ENCODE measurements around the gene GNAQ. TPM values are rescaled to one million over a fixed set of nuclear protein-coding genes. Genes with fewer than 3 reads are reported as not detected.

GNAQ gene
- total and polyA plus RNA-seq, 2 of the 4 experiments (the other 2 are of a cell fraction): 23.1 to 50.7 TPM

GRCh38 chr9:77851882-77852595, 179.6 kb downstream of the GNAQ start:
- Histone ChIP-seq H3K4me2 (ENCODE audit: low read depth, low read length) (no peak overlapping the region), H2AFZ (replicated peaks; ENCODE audit: low read length, poor library complexity) (no peak overlapping the region), H3K23ac (ENCODE audit: low read depth, low read length) (no peak overlapping the region), H3K9me3 (ENCODE audit: control insufficient read depth, insufficient read depth, low read length) (no peaks in the 10 kb centered on the region), H4K8ac (ENCODE audit: low read depth in 2 of 2, low read length in 2 of 2) (no peak overlapping the region), H4K5ac (ENCODE audit: low read depth, low read length) (no peak overlapping the region), H2BK5ac (ENCODE audit: low read depth, low read length, poor library complexity, severe bottlenecking) (no peak overlapping the region), H3K9me1 (ENCODE audit: insufficient read depth, low read length) (peaks cover 25% of the 10 kb centered on the region), H3K56ac (ENCODE audit: extremely low read depth, insufficient read depth, low read length) (no peak overlapping the region), H3K18ac (ENCODE audit: low read depth, low read length) (no peak overlapping the region), H2BK20ac (ENCODE audit: low read depth, low read length) (no peak overlapping the region), H3K14ac (replicated peaks; ENCODE audit: low read depth, low read length) (no peak overlapping the region), H2BK120ac (ENCODE audit: low read depth, low read length) (no peak overlapping the region), H3K36me3 (ENCODE audit: control insufficient read depth, insufficient read depth, low read length) (no peaks in the 10 kb centered on the region), H3K27me3 (ENCODE audit: control insufficient read depth, insufficient read depth, low read length) (no peaks in the 10 kb centered on the region), H3K27ac (ENCODE audit: insufficient read depth, low read length) (no peak overlapping the region), H2AK5ac (ENCODE audit: low read depth, low read length) (no peak overlapping the region), H3K4me3 (ENCODE audit: insufficient read depth, low read depth, low read length) (no peak overlapping the region), H4K91ac (ENCODE audit: insufficient read depth, low read depth, low read length) (no peak overlapping the region), H3K79me1 (ENCODE audit: low read depth in 1 of 2, low read length in 2 of 2) (peaks cover 17 to 53% of the 10 kb centered on the region in 2 experiments), H3K4ac (ENCODE audit: low read depth, low read length) (no peak overlapping the region; the same call in 1 of the 2 replicates), H2AK9ac (replicated peaks; ENCODE audit: low read depth, low read length, poor library complexity) (peak overlapping the region; percentile 11), H2BK15ac (ENCODE audit: low read depth, low read length) (no peak overlapping the region), H3K9ac (ENCODE audit: low read depth, low read length) (no peak overlapping the region), H4K20me1 (ENCODE audit: insufficient read depth, low read length) (peaks cover 19% of the 10 kb centered on the region; the same call in 1 of the 2 replicates), H3K4me1 (ENCODE audit: control insufficient read depth, insufficient read depth, low read length) (peaks cover 19% of the 10 kb centered on the region)
- dilution Hi-C loops (cut with HindIII; ENCODE audit: low sequenced_read_pairs, unreplicated experiment): no loop called here
- WGBS, 2 experiments (ENCODE audit: extremely low coverage in 2 of 2, insufficient read length in 1 of 2): 73% methylated on average over 2 of the region's 3 CpGs; no CpG with 5 or more reads in 1 of the 2 experiments
- DNase-seq (no peak), ATAC-seq (ENCODE audit: low read depth) (no peak)
- in situ Hi-C loops (cut with MboI; ENCODE audit: low sequenced_read_pairs): no loop called here
- TF ChIP-seq RCOR1 (IDR thresholded peaks at IDR 0.05; ENCODE audit: insufficient replicate concordance, low read length) (no peak), USF2 (IDR thresholded peaks at IDR 0.05; ENCODE audit: low read depth, low read length) (no peak), RFX5 (IDR thresholded peaks at IDR 0.05; ENCODE audit: low read depth, low read length) (no peak), POLR2A (IDR thresholded peaks at IDR 0.05; ENCODE audit: low read depth, low read length) (no peak), NFE2L2 (IDR thresholded peaks at IDR 0.05; ENCODE audit: low read depth, low read length) (no peak), FOS (IDR thresholded peaks at IDR 0.05; ENCODE audit: low read depth, low read length) (no peak), ELK1 (IDR thresholded peaks at IDR 0.05; ENCODE audit: borderline replicate concordance, low read depth, low read length) (no peak), CEBPB (IDR thresholded peaks at IDR 0.05; ENCODE audit: low read depth, low read length) (no peak), MXI1 (IDR thresholded peaks at IDR 0.05; ENCODE audit: borderline replicate concordance, low read depth, low read length) (no peak), CHD1 (IDR thresholded peaks at IDR 0.05; ENCODE audit: low read depth, low read length) (no peak)
- ChIA-PET POLR2A (ENCODE audit: unreplicated experiment) (no interaction called here), CTCF (no interaction called here)
- BruUV-seq (replicated peaks): no TSS peak
- intact Hi-C loops (cut with micrococcal nuclease): no loop called here

Data from IMR-90 (cell line).